ENCODE measurements around the gene PDIA3.
"Not testable (repeated sequence)": the region's sequence is repeated elsewhere in the genome, so short reads cannot be mapped to it uniquely, and the experiment has no call there.

PDIA3 gene

GRCh38 chr15:43791993-43792760 lies 45.9 kb downstream of the PDIA3 start, which contains the start of gene SERF2:
Gene SERF2 (plus strand): TSS chr15:43792320. CDS start chr15:43792377, 57 bp downstream.
- peaks cover 36% of the 10 kb centered on the region for H3K36me3 ChIP-seq (ENCODE audit: insufficient read depth, low read length)
- H3K9me3 ChIP-seq (ENCODE audit: low read length), result no peaks in the 10 kb centered on the region
- peak within 1 kb of the TSS; percentile 60 for H2AFZ ChIP-seq (ENCODE audit: low read depth, low read length)

GRCh38 chr15:43792761-43793476 lies 46.7 kb downstream of the PDIA3 start:
- H3K9me3 ChIP-seq (ENCODE audit: low read length), result no peaks in the 10 kb centered on the region
- peak overlapping the region; percentile 99 for H3K4me3 ChIP-seq (ENCODE audit: low read length)
- peaks cover 16% of the 10 kb centered on the region for H3K4me1 ChIP-seq (ENCODE audit: insufficient read depth, low read length)
- H3K36me3 ChIP-seq (ENCODE audit: insufficient read depth, low read length), result peaks cover 36% of the 10 kb centered on the region
- H3K27me3 ChIP-seq (ENCODE audit: insufficient read depth, low read length), result no peaks in the 10 kb centered on the region
- peak overlapping the region; percentile 60 for H2AFZ ChIP-seq (ENCODE audit: low read depth, low read length)

More at GRCh38 chr15:43791993-43792760, 45.9 kb downstream of the PDIA3 start, which contains the start of gene SERF2:
- Histone ChIP-seq H3K4me1 (ENCODE audit: insufficient read depth, low read length) (peaks cover 16% of the 10 kb centered on the region), H3K27me3 (ENCODE audit: insufficient read depth, low read length) (no peaks in the 10 kb centered on the region), H3K4me3 (ENCODE audit: low read length) (peak within 1 kb of the TSS; percentile 99)

DNA sequence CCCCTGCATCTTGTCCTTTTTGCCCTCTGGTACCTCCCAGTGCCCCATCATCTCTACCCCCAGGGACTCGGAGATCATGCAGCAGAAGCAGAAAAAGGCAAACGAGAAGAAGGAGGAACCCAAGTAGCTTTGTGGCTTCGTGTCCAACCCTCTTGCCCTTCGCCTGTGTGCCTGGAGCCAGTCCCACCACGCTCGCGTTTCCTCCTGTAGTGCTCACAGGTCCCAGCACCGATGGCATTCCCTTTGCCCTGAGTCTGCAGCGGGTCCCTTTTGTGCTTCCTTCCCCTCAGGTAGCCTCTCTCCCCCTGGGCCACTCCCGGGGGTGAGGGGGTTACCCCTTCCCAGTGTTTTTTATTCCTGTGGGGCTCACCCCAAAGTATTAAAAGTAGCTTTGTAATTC lies 47.4 kb downstream of the PDIA3 start:
- H3K27me3 ChIP-seq (ENCODE audit: insufficient read depth, low read length), result no peaks in the 10 kb centered on the region
- H3K36me3 ChIP-seq (ENCODE audit: insufficient read depth, low read length), result peaks cover 36% of the 10 kb centered on the region
- peak overlapping the region; percentile 99 for H3K4me3 ChIP-seq (ENCODE audit: low read length)
- no peaks in the 10 kb centered on the region for H3K9me3 ChIP-seq (ENCODE audit: low read length)
- peaks cover 16% of the 10 kb centered on the region for H3K4me1 ChIP-seq (ENCODE audit: insufficient read depth, low read length)
- H2AFZ ChIP-seq (ENCODE audit: low read depth, low read length), result no peak overlapping the region

- H3K36me3 ChIP-seq (ENCODE audit: insufficient read depth, low read length), result peaks cover 42% of the 10 kb centered on the region
- H3K4me1 ChIP-seq (ENCODE audit: insufficient read depth, low read length), result peaks cover 16% of the 10 kb centered on the region
- H3K4me3 ChIP-seq (ENCODE audit: low read length), result no peak overlapping the region
- no peaks in the 10 kb centered on the region for H3K9me3 ChIP-seq (ENCODE audit: low read length)
- H2AFZ ChIP-seq (ENCODE audit: low read depth, low read length), result no peak overlapping the region
- H3K27me3 ChIP-seq (ENCODE audit: insufficient read depth, low read length), result no peaks in the 10 kb centered on the region
These were observed 48.2 kb downstream of the PDIA3 start for GRCh38 chr15:43794269-43795037.

DNA sequence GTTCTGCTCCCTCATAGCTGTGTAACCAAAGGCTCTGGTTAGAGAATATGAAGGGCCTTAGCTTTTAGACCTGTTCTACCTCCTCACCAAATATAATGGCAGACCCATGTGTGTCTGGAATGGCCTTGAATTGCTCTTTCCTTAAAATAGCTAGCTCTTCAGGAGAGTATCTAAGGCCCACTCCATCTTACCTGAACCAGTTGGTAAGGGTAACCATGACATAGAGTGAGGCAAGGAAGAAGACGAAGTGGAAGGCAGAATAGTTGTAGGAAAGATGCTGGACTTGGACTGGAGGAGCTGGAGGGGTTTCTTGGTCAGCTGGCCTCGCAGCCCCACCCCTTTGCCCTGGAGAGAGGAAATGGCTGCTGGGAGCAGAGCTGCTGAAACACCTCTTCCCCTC lies 49.0 kb downstream of the PDIA3 start:
- Histone ChIP-seq H2AFZ (ENCODE audit: low read depth, low read length) (no peak overlapping the region), H3K4me1 (ENCODE audit: insufficient read depth, low read length) (peaks cover 20% of the 10 kb centered on the region), H3K36me3 (ENCODE audit: insufficient read depth, low read length) (peaks cover 46% of the 10 kb centered on the region), H3K27me3 (ENCODE audit: insufficient read depth, low read length) (no peaks in the 10 kb centered on the region), H3K4me3 (ENCODE audit: low read length) (no peak overlapping the region), H3K9me3 (ENCODE audit: low read length) (no peaks in the 10 kb centered on the region)

GRCh38 chr15:43795997-43796396 lies 49.8 kb downstream of the PDIA3 start:
- Histone ChIP-seq H3K27me3 (ENCODE audit: insufficient read depth, low read length) (no peaks in the 10 kb centered on the region), H3K36me3 (ENCODE audit: insufficient read depth, low read length) (peaks cover 46% of the 10 kb centered on the region), H3K9me3 (ENCODE audit: low read length) (no peaks in the 10 kb centered on the region), H3K4me3 (ENCODE audit: low read length) (no peak overlapping the region), H2AFZ (ENCODE audit: low read depth, low read length) (no peak overlapping the region), H3K4me1 (ENCODE audit: insufficient read depth, low read length) (peaks cover 24% of the 10 kb centered on the region)

- Histone ChIP-seq H2AFZ (ENCODE audit: low read depth, low read length) (no peak overlapping the region), H3K4me3 (ENCODE audit: low read length) (no peak overlapping the region), H3K9me3 (ENCODE audit: low read length) (no peaks in the 10 kb centered on the region), H3K4me1 (ENCODE audit: insufficient read depth, low read length) (peaks cover 28% of the 10 kb centered on the region), H3K36me3 (ENCODE audit: insufficient read depth, low read length) (peaks cover 51% of the 10 kb centered on the region), H3K27me3 (ENCODE audit: insufficient read depth, low read length) (no peaks in the 10 kb centered on the region)
These were observed 50.3 kb downstream of the PDIA3 start for GRCh38 chr15:43796566-43796965.

DNA sequence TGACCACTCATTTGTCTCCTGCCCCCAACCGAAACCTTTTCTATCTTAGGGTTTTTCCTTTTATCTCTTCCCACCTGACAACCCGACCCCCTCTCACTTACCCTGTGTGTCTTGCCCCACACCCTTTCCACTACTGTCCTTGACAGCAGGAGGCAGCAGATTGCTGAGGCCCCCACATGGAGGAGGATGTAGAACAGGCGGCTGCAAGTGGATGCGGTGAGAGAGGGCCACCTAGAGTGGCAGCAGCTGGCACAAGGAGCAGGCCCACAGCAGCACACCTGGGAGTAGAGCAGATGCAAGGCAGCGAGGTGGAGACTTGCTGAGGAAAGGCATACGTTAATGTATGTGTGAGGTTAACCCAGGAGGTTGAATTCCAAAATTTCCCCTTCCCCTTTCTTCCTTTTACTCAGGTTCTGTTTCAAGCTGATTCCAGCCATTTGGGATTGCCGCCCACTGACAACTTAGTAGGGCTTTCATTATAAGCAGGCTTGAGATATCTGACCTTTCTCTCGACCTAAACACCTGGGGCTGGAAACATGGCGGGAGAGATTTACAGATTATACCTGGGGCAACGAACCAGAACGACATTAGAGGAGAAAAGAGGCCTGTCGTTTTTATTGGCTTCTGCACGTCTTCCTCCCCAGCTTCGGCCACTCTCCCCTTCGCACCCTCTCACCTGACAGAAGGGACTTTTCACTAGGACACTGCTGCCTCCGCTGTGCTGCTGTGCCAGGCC lies 53.1 kb downstream of the PDIA3 start:
- no peak overlapping the region for H3K4me3 ChIP-seq (ENCODE audit: low read length)
- no peaks in the 10 kb centered on the region for H3K27me3 ChIP-seq (ENCODE audit: insufficient read depth, low read length)
- H3K36me3 ChIP-seq (ENCODE audit: insufficient read depth, low read length), result peaks cover 58% of the 10 kb centered on the region
- H2AFZ ChIP-seq (ENCODE audit: low read depth, low read length), result no peak overlapping the region
- no peaks in the 10 kb centered on the region for H3K9me3 ChIP-seq (ENCODE audit: low read length)
- H3K4me1 ChIP-seq (ENCODE audit: insufficient read depth, low read length), result peaks cover 16% of the 10 kb centered on the region

DNA sequence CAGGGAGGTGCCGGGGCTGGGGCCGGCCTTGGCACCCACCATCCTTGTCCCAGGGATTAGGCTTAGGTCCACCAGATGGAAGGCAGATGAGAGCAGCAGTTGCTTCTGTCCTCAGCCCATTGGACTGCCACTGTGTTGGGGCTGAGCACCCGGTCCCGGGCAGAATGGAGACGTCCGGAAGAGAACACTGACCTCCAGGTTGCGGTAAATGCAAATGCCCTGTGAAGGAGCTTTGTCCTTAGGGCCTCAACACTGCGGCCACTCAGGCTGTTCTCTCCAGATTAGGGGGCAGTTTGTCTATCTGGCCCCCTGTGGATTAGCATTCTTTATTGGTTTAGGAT lies 53.7 kb downstream of the PDIA3 start, which contains the start of gene SERINC4:
SERINC4 (minus strand) TSS at position 276 of the 341 bp plus-strand sequence; CDS start at position 42, 234 bp downstream.
- Histone ChIP-seq H3K27me3 (ENCODE audit: insufficient read depth, low read length) (no peaks in the 10 kb centered on the region), H3K4me3 (ENCODE audit: low read length) (peak within 1 kb of the TSS; percentile 93), H3K4me1 (ENCODE audit: insufficient read depth, low read length) (peaks cover 16% of the 10 kb centered on the region), H3K36me3 (ENCODE audit: insufficient read depth, low read length) (peaks cover 59% of the 10 kb centered on the region), H2AFZ (ENCODE audit: low read depth, low read length) (peak within 1 kb of the TSS; percentile 18), H3K9me3 (ENCODE audit: low read length) (no peaks in the 10 kb centered on the region)

DNA sequence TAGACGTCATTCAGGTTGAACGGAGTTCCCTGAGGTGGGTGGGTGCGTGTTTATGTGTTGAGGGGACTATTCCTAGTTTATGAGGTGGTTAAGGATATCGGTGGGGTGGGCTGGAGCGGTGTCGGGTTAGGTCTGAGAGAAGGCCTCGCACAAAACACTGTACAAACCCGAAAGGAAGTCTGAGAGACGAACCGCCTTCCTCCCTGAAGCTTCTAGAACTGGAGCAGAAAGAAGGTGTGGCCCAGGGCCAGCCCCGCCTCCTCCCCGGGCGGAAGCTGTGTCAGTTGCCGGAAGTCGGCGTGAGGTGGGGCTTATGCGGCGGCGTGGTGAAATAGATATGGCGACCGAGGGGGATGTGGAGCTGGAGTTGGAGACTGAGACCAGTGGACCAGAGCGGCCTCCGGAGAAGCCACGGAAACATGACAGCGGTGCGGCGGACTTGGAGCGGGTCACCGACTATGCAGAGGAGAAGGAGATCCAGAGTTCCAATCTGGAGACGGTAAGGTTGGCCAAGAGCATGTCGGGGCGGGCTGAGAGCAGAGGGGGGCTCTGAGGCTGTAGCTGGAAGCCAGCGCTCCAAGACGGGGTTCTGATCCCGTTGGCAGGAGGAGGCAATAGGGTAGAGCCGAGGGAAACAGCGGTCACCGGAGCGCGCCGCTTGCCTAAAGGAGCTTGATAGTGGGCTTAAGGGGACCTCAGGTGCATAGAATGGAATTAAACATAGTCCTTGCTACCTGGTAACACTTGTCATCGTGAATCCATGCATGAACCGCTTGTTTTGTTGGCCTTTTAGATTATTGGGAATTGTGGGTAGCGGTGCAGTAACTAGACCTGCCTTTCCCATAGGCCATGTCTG lies 54.3 kb downstream of the PDIA3 start, which contains the start of gene HYPK:
HYPK (plus strand) TSS at position 314 of the 856 bp plus-strand sequence; CDS start at position 338, 24 bp downstream.
- H3K27me3 ChIP-seq (ENCODE audit: insufficient read depth, low read length), result no peaks in the 10 kb centered on the region
- peaks cover 59% of the 10 kb centered on the region for H3K36me3 ChIP-seq (ENCODE audit: insufficient read depth, low read length)
- peak within 1 kb of the TSS; percentile 93 for H3K4me3 ChIP-seq (ENCODE audit: low read length)
- H2AFZ ChIP-seq (ENCODE audit: low read depth, low read length), result peak within 1 kb of the TSS; percentile 18
- H3K9me3 ChIP-seq (ENCODE audit: low read length), result no peaks in the 10 kb centered on the region
- H3K4me1 ChIP-seq (ENCODE audit: insufficient read depth, low read length), result peaks cover 16% of the 10 kb centered on the region

DNA sequence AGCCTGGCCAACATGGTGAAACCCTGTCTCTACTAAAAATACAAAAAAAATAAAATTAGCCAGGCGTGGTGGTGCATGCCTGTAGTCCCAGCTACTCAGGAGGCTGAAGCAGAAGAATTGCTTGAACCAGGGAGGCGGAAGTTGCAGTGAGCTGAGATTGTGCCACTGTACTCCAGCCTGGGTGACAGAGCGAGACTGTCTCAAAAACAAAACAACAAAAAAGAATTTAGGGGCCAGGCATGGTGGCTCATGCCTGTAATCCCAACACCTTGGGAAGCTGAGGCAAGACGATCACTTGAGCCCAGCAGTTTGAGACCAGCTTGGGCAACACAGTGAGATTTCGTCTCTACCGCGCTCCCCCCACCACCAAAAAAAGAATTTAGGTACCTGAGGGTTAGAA lies 56.4 kb downstream of the PDIA3 start:
- peaks cover 16% of the 10 kb centered on the region for H3K4me1 ChIP-seq (ENCODE audit: insufficient read depth, low read length)
- H3K27me3 ChIP-seq (ENCODE audit: insufficient read depth, low read length); H3K4me3 ChIP-seq (ENCODE audit: low read length); H3K9me3 ChIP-seq (ENCODE audit: low read length); H2AFZ ChIP-seq (ENCODE audit: low read depth, low read length): not testable (repeated sequence)
- peaks cover 62% of the 10 kb centered on the region for H3K36me3 ChIP-seq (ENCODE audit: insufficient read depth, low read length)
